ENCODE data around the gene CIDEB. TPM values are rescaled to one million over a fixed set of nuclear protein-coding genes. Genes with fewer than 3 reads are reported as not detected.

The CIDEB gene
- total RNA-seq, 4 donors from 2014 or later: 4.9 to 12.5 (median 9.5) TPM

- H3K36me3 ChIP-seq: peaks cover 0 to 49% of the 10 kb centered on the region in 2 donors
- no peaks in the 10 kb centered on the region for H3K9me3 ChIP-seq
- H3K27me3 ChIP-seq: no peaks in the 10 kb centered on the region
- peaks cover 4 to 51% (median 10%) of the 10 kb centered on the region in 3 donors for H3K4me1 ChIP-seq
- peak overlapping the region; percentile 69 to 81 for H3K4me3 ChIP-seq
- WGBS, 2 donors (ENCODE audit: low coverage in 1 of 2): 23% methylated on average over 2 of the region's 7 CpGs; no CpG with 5 or more reads in 1 of the 2 donors
- no peak for TF ChIP-seq POLR2AphosphoS5 (IDR thresholded peaks at IDR 0.05)
- TF ChIP-seq CTCF (IDR thresholded peaks at IDR 0.05): no peak
- no peak for TF ChIP-seq EP300 (IDR thresholded peaks at IDR 0.05)
- no peak for TF ChIP-seq POLR2A (IDR thresholded peaks at IDR 0.05)
- peak overlapping the region in 3 of 4 donors; percentile 76 to 83 (median 82) for H3K27ac ChIP-seq
- peak; percentile 14 for ATAC-seq
Observed at GRCh38 chr14:24298892-24299254, 8.9 kb downstream of the CIDEB start.

- peak in 1 of 4 experiments; percentile 17 for TF ChIP-seq CTCF (IDR thresholded peaks at IDR 0.05)
- TF ChIP-seq EP300 (IDR thresholded peaks at IDR 0.05): no peak
- ATAC-seq: no peak
- Histone ChIP-seq H3K4me1 (peaks cover 4 to 51% (median 10%) of the 10 kb centered on the region in 3 donors), H3K4me3 (no peak overlapping the region), H3K36me3 (peaks cover 0 to 43% of the 10 kb centered on the region in 2 donors), H3K9me3 (no peaks in the 10 kb centered on the region), H3K27ac (peak overlapping the region in 1 of 4 donors; percentile 13), H3K27me3 (no peaks in the 10 kb centered on the region)
- 41 to 51% methylated on average over 5 of the region's 5 CpGs for WGBS, 2 donors (ENCODE audit: low coverage in 1 of 2)
Observed at GRCh38 chr14:24297190-24297964, 10.4 kb downstream of the CIDEB start.

GRCh38 chr14:24296341-24297157 lies 11.2 kb downstream of the CIDEB start:
- peak; percentile 56 for ATAC-seq
- H3K27me3 ChIP-seq: no peaks in the 10 kb centered on the region
- peaks cover 4 to 45% (median 10%) of the 10 kb centered on the region in 3 donors for H3K4me1 ChIP-seq
- no peaks in the 10 kb centered on the region for H3K9me3 ChIP-seq
- TF ChIP-seq CTCF (IDR thresholded peaks at IDR 0.05): peak; percentile 29 to 68 (median 56)
- no peak for TF ChIP-seq EP300 (IDR thresholded peaks at IDR 0.05)
- 53 to 57% methylated on average over 6 to 9 of the region's 12 CpGs for WGBS, 2 donors (ENCODE audit: low coverage in 1 of 2)
- peak overlapping the region in 1 of 4 donors; percentile 13 for H3K27ac ChIP-seq
- no peak overlapping the region for H3K4me3 ChIP-seq
- H3K36me3 ChIP-seq: peaks cover 0 to 43% of the 10 kb centered on the region in 2 donors

GRCh38 chr14:24293525-24293924 lies 14.3 kb downstream of the CIDEB start:
- WGBS, 2 donors (ENCODE audit: low coverage in 1 of 2): 86% methylated on average over 2 of the region's 2 CpGs; no CpG with 5 or more reads in 1 of the 2 donors
- Histone ChIP-seq H3K36me3 (peaks cover 0 to 64% of the 10 kb centered on the region in 2 donors), H3K4me1 (peaks cover 0 to 21% (median 0%) of the 10 kb centered on the region in 3 donors), H3K9me3 (no peaks in the 10 kb centered on the region), H3K27ac (no peak overlapping the region), H3K4me3 (no peak overlapping the region), H3K27me3 (no peaks in the 10 kb centered on the region)
- no peak for ATAC-seq
- TF ChIP-seq EP300 (IDR thresholded peaks at IDR 0.05) (no peak), POLR2A (IDR thresholded peaks at IDR 0.05) (no peak), POLR2AphosphoS5 (IDR thresholded peaks at IDR 0.05) (no peak), CTCF (IDR thresholded peaks at IDR 0.05) (no peak)

Data from gastroesophageal sphincter (tissue), 4 donors.